T follicular helper cell (primary cell): ENCODE data around the gene SPINT3.

Experiments used
- DNase-seq: peaks from one replicate; pipeline ENCODE4 v3.0.0-alpha.2; 2020; ENCODE audit warnings: low read depth
- total RNA-seq, 2 experiments: gene quantifications; one replicate each; lab custom pipeline; 2026; lab: John Stamatoyannopoulos, UW

Gene SPINT3
- total RNA-seq, result 0 reads per million in 2 experiments

GRCh38 chr20:45515147-45515913, at the start of gene SPINT3:
Gene SPINT3 (minus strand): TSS chr20:45515622. CDS start chr20:45515608, 14 bp downstream.
- no peak for DNase-seq

- no peak for DNase-seq
Measured at GRCh38 chr20:45564760-45565276, 49.4 kb upstream of the SPINT3 start.

GRCh38 chr20:45555198-45555597, 39.8 kb upstream of the SPINT3 start:
- DNase-seq, result no peak

- DNase-seq, result no peak
Measured at GRCh38 chr20:45552456-45552855, 37.0 kb upstream of the SPINT3 start.

- no peak for DNase-seq
Measured at GRCh38 chr20:45550765-45551164, 35.3 kb upstream of the SPINT3 start.

- DNase-seq, result no peak
Measured at GRCh38 chr20:45548410-45548809, 33.0 kb upstream of the SPINT3 start.

GRCh38 chr20:45547206-45547770, 31.9 kb upstream of the SPINT3 start, which contains the start of gene EPPIN:
Gene EPPIN (minus strand): TSS chr20:45547401. CDS start chr20:45547357, 44 bp downstream.
- DNase-seq, result no peak

- DNase-seq, result no peak
Measured at GRCh38 chr20:45545754-45546453, 30.5 kb upstream of the SPINT3 start.

- no peak for DNase-seq
Measured at GRCh38 chr20:45545351-45545750, 29.9 kb upstream of the SPINT3 start.

- no peak for DNase-seq
Measured at GRCh38 chr20:45539382-45539781, 24.0 kb upstream of the SPINT3 start, which contains the start of gene WFDC6. Gene WFDC6 (minus strand): TSS chr20:45539482. CDS start chr20:45539407, 75 bp downstream.

GRCh38 chr20:45538209-45538799, 22.9 kb upstream of the SPINT3 start:
- no peak for DNase-seq

- DNase-seq, result no peak
Measured at GRCh38 chr20:45527294-45527693, 11.9 kb upstream of the SPINT3 start.

- no peak for DNase-seq
Measured at GRCh38 chr20:45523821-45524220, 8.4 kb upstream of the SPINT3 start.

GRCh38 chr20:45518282-45518681, 2.9 kb upstream of the SPINT3 start:
- DNase-seq, result no peak

- DNase-seq, result no peak
Measured at GRCh38 chr20:45510242-45510862, 5.1 kb downstream of the SPINT3 start.

GRCh38 chr20:45509091-45509490, 6.3 kb downstream of the SPINT3 start:
- DNase-seq, result no peak

GRCh38 chr20:45508068-45508886, 7.1 kb downstream of the SPINT3 start:
- no peak for DNase-seq

GRCh38 chr20:45507011-45507820, 8.2 kb downstream of the SPINT3 start:
- DNase-seq, result no peak

- DNase-seq, result no peak
Measured at GRCh38 chr20:45506398-45506797, 9.0 kb downstream of the SPINT3 start.

GRCh38 chr20:45503403-45503802, 12.0 kb downstream of the SPINT3 start:
- no peak for DNase-seq
